SK-N-MC (cell line): ENCODE data around the gene FRMD4A.

Experiments used
- EZH2 ChIP-seq: fragments of 200-600 bp; sonication (generic); IDR thresholded peaks from one replicate; pipeline ENCODE4 v1.6.1; 2017; ENCODE audit warnings: antibody characterized with exemption
- FOXP2 ChIP-seq: optimal IDR thresholded peaks from 2 replicates; pipeline ENCODE3; 2011; ENCODE audit warnings: mild to moderate bottlenecking, moderate library complexity; ENCODE audit not compliant: insufficient read depth; ENCODE audit errors: extremely low read length, control extremely low read depth
- POLR2AphosphoS5 ChIP-seq: IDR thresholded peaks from 2 replicates; pipeline ENCODE4 v1.6.1; 2012; ENCODE audit warnings: mild to moderate bottlenecking, low read depth, low read length, borderline replicate concordance

DNA sequence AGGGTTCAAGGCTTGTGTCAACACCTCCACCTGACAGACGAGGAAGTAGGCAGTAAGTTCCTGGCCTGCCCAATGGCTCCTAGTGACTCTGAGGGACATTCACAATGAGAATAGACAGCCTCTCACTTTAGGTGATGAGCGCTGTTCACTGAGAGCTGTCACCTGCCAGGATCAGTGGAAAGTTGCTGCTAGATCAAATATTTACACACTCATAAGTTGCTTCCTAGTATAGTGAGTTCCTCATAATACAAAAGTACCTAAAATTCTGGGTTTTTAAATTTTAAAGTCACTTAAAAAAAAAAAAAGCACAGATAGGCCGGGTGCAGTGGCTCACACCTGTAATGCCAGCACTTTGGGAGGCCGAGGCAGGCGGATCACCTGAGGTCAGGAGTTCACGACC is 423.2 kb downstream of the FRMD4A start:
- TF ChIP-seq POLR2AphosphoS5 (no peak), EZH2 (no peak), FOXP2 (no peak)
